ENCODE results near the gene THBD.

Gene THBD

DNA sequence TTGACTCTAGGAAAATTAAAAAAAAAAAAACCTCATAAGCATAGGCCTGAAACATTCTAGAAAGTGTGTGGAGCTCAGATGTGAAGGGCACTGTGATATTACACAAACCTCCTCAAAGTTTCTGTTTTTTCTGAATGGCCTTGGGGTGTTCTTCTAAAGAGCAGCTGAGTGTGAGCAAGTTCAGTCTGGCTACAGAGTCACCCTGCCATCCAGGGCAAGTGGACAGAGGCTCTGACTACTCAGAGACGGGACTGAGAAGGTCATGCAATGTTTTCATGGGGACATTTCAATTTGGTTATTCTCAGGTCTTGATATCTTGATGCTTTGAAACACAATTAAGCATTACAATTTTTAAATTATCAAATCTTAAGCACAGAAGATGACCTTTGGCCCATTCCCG, 51.0 kb downstream of the THBD start:
- in situ Hi-C loops (cut with HindIII; ENCODE audit: low sequenced_read_pairs) = no loop called here
- DNase-seq (ENCODE audit: low read depth, low spot score) = no peak
- H3K4me3 ChIP-seq (ENCODE audit: low read depth, low read length) = no peak overlapping the region
- TF ChIP-seq, protein P1, sequence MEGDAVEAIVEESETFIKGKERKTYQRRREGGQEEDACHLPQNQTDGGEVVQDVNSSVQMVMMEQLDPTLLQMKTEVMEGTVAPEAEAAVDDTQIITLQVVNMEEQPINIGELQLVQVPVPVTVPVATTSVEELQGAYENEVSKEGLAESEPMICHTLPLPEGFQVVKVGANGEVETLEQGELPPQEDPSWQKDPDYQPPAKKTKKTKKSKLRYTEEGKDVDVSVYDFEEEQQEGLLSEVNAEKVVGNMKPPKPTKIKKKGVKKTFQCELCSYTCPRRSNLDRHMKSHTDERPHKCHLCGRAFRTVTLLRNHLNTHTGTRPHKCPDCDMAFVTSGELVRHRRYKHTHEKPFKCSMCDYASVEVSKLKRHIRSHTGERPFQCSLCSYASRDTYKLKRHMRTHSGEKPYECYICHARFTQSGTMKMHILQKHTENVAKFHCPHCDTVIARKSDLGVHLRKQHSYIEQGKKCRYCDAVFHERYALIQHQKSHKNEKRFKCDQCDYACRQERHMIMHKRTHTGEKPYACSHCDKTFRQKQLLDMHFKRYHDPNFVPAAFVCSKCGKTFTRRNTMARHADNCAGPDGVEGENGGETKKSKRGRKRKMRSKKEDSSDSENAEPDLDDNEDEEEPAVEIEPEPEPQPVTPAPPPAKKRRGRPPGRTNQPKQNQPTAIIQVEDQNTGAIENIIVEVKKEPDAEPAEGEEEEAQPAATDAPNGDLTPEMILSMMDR (IDR thresholded peaks at IDR 0.05; ENCODE audit: low read depth, low read length) = no peak

DNA sequence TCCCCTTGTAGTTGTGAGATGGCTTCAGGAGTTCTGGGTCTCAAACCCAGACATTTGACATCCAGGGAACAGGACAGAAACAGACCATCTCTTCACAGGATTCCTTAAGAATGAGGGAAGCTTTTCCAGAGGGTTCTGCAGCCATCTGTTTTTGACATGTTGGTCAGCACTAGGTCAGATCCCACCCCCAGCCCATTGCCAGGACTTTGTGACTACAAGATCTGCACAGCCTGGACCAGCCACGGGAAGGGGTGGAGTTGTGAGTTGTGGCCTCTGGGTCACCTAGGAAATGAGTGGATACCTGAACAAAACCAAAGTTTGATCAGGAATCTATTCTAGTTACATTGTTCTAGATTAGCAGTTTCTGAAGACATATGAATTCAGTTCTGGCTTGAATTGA, 53.5 kb downstream of the THBD start:
- TF ChIP-seq, protein P1 (IDR thresholded peaks at IDR 0.05; ENCODE audit: low read depth, low read length) = no peak
- no peak for DNase-seq (ENCODE audit: low read depth, low spot score)
- in situ Hi-C loops (cut with HindIII; ENCODE audit: low sequenced_read_pairs) = no loop called here
- no peak overlapping the region for H3K4me3 ChIP-seq (ENCODE audit: low read depth, low read length)

Measured in astrocyte of the spinal cord (primary cell).